SK-N-SH (cell line): ENCODE measurements around the gene RNF157. TPM values are rescaled to one million over a fixed set of nuclear protein-coding genes. Genes with fewer than 3 reads are reported as not detected.

Source experiments
- CTCF ChIA-PET: fragments of 300-600, 350-600 bp; formaldehyde crosslinking; extraction: SDS; loops from one replicate; lab custom pipeline; 2021; lab: Yijun Ruan, JAX
- POLR2A ChIA-PET: fragments of 350-600 bp; sonication (Branson Sonifier 250); formaldehyde crosslinking; extraction: SDS; loops from one replicate; lab custom pipeline; 2020; ENCODE audit warnings: antibody characterized with exemption, inconsistent platforms; lab: Yijun Ruan, JAX
- DNase-seq: peaks from one replicate; pipeline ENCODE4 v3.0.0; 2012
- H2AFZ ChIP-seq: fragments of 200-600 bp; sonication (generic); 2 replicates; pipeline ENCODE4 v1.8.1; 2016; ENCODE audit warnings: antibody characterized with exemption, mild to moderate bottlenecking, low read depth
- H3F3A ChIP-seq: fragments of 200-600 bp; sonication (generic); replicated peaks from 2 replicates; pipeline ENCODE3; 2016; ENCODE audit warnings: antibody characterized with exemption, mild to moderate bottlenecking; ENCODE audit not compliant: insufficient read depth
- H3K27ac ChIP-seq, 2 experiments: fragments of 200-500 bp in 1 of 2; fragments of 200-600 bp in 1 of 2; sonication (Bioruptor generic) in 1 of 2; sonication (generic), shearing (Covaris generic) in 1 of 2; 2 replicates each; pipeline versions ENCODE4 v1.5.1 to v1.6.1; 2014 to 2016; ENCODE audit warnings: low read depth in 2 of 2, inconsistent platforms in 1 of 2, low read length in 1 of 2, mild to moderate bottlenecking in 1 of 2, mixed read lengths in 1 of 2
- H3K27me3 ChIP-seq: fragments of 200-600 bp; sonication (generic), shearing (Covaris generic); 2 replicates; pipeline ENCODE4 v1.6.1; 2016; ENCODE audit warnings: mixed run types; ENCODE audit not compliant: insufficient read depth
- H3K36me3 ChIP-seq, 2 experiments: fragments of 200-500 bp in 1 of 2; fragments of 200-600 bp in 1 of 2; sonication (Bioruptor generic) in 1 of 2; sonication (generic) in 1 of 2; replicated peaks in 1 of 2; 2 replicates each; pipeline versions ENCODE3 to v1.5.1; 2014 to 2016; ENCODE audit warnings: low read length in 1 of 2, mild to moderate bottlenecking in 1 of 2; ENCODE audit not compliant: insufficient read depth in 2 of 2, control insufficient read depth in 1 of 2
- H3K4me1 ChIP-seq, 2 experiments: fragments of 200-500 bp in 1 of 2; fragments of 200-600 bp in 1 of 2; sonication (Bioruptor generic) in 1 of 2; sonication (generic), shearing (Covaris generic) in 1 of 2; 2 replicates each; pipeline versions ENCODE4 v1.5.1 to v1.6.1; 2014 to 2016; ENCODE audit warnings: low read depth in 1 of 2, low read length in 1 of 2, mixed run types in 1 of 2; ENCODE audit not compliant: insufficient read depth in 2 of 2, control insufficient read depth in 1 of 2
- H3K4me2 ChIP-seq: fragments of 200-600 bp; sonication (generic), shearing (Covaris generic); 2 replicates; pipeline ENCODE4 v1.6.1; 2017; ENCODE audit warnings: mixed run types
- H3K4me3 ChIP-seq, 2 experiments: fragments of 200-500 bp in 1 of 2; fragments of 200-600 bp in 1 of 2; sonication (Bioruptor generic) in 1 of 2; sonication (generic), shearing (Covaris generic) in 1 of 2; 2 replicates each; pipeline versions ENCODE4 v1.5.1 to v1.8.1; 2014 to 2016; ENCODE audit warnings: low read depth in 2 of 2, inconsistent platforms in 1 of 2, low read length in 1 of 2, mild to moderate bottlenecking in 1 of 2, mixed read lengths in 1 of 2, moderate library complexity in 1 of 2
- H3K79me2 ChIP-seq: fragments of 200-600 bp; sonication (generic); 2 replicates; pipeline ENCODE4 v1.8.1; 2017; ENCODE audit warnings: mild to moderate bottlenecking; ENCODE audit not compliant: insufficient read depth
- H3K9ac ChIP-seq: fragments of 200-600 bp; sonication (generic); 2 replicates; pipeline ENCODE4 v1.6.1; 2017; ENCODE audit warnings: mixed run types
- H3K9me2 ChIP-seq: fragments of 200-600 bp; sonication (generic); 2 replicates; pipeline ENCODE4 v1.6.1; 2017; ENCODE audit warnings: mixed run types
- H3K9me3 ChIP-seq: fragments of 200-600 bp; sonication (generic); 2 replicates; pipeline ENCODE4 v1.6.1; 2017; ENCODE audit warnings: mixed run types, mild to moderate bottlenecking, moderate library complexity
- H4K20me1 ChIP-seq: fragments of 200-600 bp; sonication (generic); 2 replicates; pipeline ENCODE4 v1.6.1; 2017; ENCODE audit warnings: mild to moderate bottlenecking, mixed run types; ENCODE audit not compliant: insufficient read depth
- GATA2 ChIP-seq: sonication (generic); formaldehyde crosslinking; IDR thresholded peaks from 2 replicates; pipeline ENCODE4 v1.5.0; 2020; ENCODE audit warnings: mild to moderate bottlenecking, missing genetic modification reagents
- JUND ChIP-seq: IDR thresholded peaks from 2 replicates; pipeline ENCODE4 v1.4.0; 2012
- MEF2A ChIP-seq: IDR thresholded peaks from 2 replicates; pipeline ENCODE4 v1.4.0; 2012; ENCODE audit warnings: low read depth, borderline replicate concordance
- NRF1 ChIP-seq: IDR thresholded peaks from 2 replicates; pipeline ENCODE4 v1.6.1; 2012; ENCODE audit warnings: low read depth, mild to moderate bottlenecking, low read length
- TCF12 ChIP-seq: IDR thresholded peaks from 2 replicates; pipeline ENCODE4 v1.4.0; 2012
- TEAD4 ChIP-seq: IDR thresholded peaks from 2 replicates; pipeline ENCODE4 v1.4.0; 2012; ENCODE audit warnings: mild to moderate bottlenecking, borderline replicate concordance; ENCODE audit not compliant: insufficient read depth
- YY1 ChIP-seq: IDR thresholded peaks from 2 replicates; pipeline ENCODE4 v1.4.0; 2012; ENCODE audit warnings: low read depth, mild to moderate bottlenecking
- WGBS: methylation state at CpG from one replicate; pipeline ENCODE4 v1.1.6; 2017; ENCODE audit warnings: low lambda C conversion rate; 5-methylcytosine and 5-hydroxymethylcytosine counted together
- polyA plus RNA-seq, 3 experiments: library from polyadenylated mRNA; depleted of rRNA; stranded (reverse); fragments of >200 nt; gene quantifications; 2 replicates each; pipeline ENCODE4 v1.2.3, GENCODE V29; 2012
- TF ChIP-seq, protein P1 (sequence below): IDR thresholded peaks from 2 replicates; pipeline ENCODE4 v1.4.0; 2012; ENCODE audit warnings: low read depth, borderline replicate concordance
- TF ChIP-seq, protein P2 (sequence below): IDR thresholded peaks from 2 replicates; pipeline ENCODE4 v1.6.1; 2012; ENCODE audit warnings: mild to moderate bottlenecking, low read depth, low read length, moderate library complexity

Gene RNF157
- polyA plus RNA-seq, 1 of the 3 experiments (the other 2 are of a cell fraction) = 5.2 TPM

DNA sequence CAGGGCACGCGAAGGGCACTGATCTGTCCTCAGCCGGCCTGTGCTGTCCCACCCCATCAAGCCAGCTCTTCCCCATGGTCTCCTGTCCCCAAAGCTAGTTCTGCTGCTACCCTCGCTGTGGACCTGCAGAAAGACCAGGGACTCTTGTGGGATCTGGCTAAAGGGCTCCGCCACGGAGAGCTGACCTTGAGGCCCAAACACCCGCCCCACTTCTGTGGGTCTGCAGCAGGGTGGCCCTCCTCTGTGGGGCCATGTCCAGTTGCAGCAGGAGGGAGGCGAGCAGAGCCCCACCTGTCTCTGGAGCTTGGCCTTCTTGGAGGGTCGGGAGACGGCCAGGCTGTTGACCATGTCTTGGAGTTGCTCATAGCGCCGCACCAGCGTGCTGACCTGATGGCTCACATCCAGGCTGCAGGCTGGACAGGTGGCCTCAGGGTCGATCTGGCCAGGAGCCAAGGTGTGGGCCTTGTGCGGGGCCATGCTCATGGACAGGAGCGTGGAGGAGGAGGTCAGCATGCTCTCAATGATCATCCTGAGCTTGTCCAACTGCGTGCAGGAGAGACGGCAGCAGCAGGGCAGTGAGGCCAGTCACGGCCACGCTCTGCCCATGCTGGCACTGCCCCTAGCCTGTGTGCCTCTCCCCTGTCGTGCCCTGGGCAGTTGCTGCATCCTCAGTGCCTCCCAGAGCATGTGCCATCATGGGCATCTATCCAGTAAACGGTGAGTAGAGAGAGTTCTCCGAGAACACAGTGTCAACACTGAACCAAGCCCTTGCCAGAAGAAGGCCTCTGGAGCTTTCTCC lies 41.5 kb upstream of the RNF157 start (continued):
- TF ChIP-seq, protein P1, sequence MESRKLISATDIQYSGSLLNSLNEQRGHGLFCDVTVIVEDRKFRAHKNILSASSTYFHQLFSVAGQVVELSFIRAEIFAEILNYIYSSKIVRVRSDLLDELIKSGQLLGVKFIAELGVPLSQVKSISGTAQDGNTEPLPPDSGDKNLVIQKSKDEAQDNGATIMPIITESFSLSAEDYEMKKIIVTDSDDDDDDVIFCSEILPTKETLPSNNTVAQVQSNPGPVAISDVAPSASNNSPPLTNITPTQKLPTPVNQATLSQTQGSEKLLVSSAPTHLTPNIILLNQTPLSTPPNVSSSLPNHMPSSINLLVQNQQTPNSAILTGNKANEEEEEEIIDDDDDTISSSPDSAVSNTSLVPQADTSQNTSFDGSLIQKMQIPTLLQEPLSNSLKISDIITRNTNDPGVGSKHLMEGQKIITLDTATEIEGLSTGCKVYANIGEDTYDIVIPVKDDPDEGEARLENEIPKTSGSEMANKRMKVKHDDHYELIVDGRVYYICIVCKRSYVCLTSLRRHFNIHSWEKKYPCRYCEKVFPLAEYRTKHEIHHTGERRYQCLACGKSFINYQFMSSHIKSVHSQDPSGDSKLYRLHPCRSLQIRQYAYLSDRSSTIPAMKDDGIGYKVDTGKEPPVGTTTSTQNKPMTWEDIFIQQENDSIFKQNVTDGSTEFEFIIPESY = no peak
- no peak for TF ChIP-seq TEAD4

DNA sequence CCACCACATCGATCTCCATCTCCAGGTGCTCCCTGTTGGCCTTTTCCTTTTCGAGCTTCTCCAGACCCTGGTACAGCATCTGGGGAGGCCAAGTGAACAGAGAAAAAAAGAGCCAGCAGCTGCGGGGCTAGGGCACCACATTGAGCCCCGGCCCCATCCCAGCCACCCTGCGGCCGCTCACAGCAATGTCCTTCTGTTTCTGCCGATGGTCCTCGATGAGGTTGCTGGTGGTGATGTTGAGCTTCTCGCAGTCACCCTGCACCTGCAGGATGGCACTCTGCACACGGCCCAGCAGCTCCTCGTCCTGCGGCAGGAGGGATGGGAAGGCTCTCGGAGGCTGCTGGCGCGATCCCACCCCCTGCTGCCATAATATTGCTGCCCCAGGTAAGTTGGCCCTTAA lies 40.4 kb upstream of the RNF157 start:
- ChIA-PET CTCF (interaction anchor here (0.7 to 8.8 kb wide), 30 partner anchors 9 to 311 kb away, joined by 3 to 332 read pairs (median 26); partner anchors contain the start of genes EXOC7, FOXJ1, QRICH2 and RNF157), POLR2A (interaction anchor here (1.6 kb wide), 1 partner anchor 139 kb away, joined by 4 read pairs; no protein-coding TSS in a partner anchor)
- no peak for DNase-seq

More for the DNA sequence above, 40.4 kb upstream of the RNF157 start:
- Histone ChIP-seq H2AFZ (no peak overlapping the region), H3K4me1 (peaks cover 5 to 10% of the 10 kb centered on the region in 2 experiments; a peak in 1 of 4 replicates), H3K4me2 (no peak overlapping the region), H3K9me3 (no peaks in the 10 kb centered on the region), H3K36me3 (no peaks in the 10 kb centered on the region), H3K27me3 (no peaks in the 10 kb centered on the region), H3K27ac (no peak overlapping the region), H3K9me2 (no peaks in the 10 kb centered on the region)
- 88% methylated on average over 12 of the region's 15 CpGs for WGBS
- no peak for TF ChIP-seq MEF2A
- TF ChIP-seq TCF12 = no peak
- TF ChIP-seq NRF1 = no peak
- no peak for TF ChIP-seq TEAD4
- no peak for TF ChIP-seq GATA2
- TF ChIP-seq, protein P2, sequence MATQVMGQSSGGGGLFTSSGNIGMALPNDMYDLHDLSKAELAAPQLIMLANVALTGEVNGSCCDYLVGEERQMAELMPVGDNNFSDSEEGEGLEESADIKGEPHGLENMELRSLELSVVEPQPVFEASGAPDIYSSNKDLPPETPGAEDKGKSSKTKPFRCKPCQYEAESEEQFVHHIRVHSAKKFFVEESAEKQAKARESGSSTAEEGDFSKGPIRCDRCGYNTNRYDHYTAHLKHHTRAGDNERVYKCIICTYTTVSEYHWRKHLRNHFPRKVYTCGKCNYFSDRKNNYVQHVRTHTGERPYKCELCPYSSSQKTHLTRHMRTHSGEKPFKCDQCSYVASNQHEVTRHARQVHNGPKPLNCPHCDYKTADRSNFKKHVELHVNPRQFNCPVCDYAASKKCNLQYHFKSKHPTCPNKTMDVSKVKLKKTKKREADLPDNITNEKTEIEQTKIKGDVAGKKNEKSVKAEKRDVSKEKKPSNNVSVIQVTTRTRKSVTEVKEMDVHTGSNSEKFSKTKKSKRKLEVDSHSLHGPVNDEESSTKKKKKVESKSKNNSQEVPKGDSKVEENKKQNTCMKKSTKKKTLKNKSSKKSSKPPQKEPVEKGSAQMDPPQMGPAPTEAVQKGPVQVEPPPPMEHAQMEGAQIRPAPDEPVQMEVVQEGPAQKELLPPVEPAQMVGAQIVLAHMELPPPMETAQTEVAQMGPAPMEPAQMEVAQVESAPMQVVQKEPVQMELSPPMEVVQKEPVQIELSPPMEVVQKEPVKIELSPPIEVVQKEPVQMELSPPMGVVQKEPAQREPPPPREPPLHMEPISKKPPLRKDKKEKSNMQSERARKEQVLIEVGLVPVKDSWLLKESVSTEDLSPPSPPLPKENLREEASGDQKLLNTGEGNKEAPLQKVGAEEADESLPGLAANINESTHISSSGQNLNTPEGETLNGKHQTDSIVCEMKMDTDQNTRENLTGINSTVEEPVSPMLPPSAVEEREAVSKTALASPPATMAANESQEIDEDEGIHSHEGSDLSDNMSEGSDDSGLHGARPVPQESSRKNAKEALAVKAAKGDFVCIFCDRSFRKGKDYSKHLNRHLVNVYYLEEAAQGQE = no peak
- TF ChIP-seq JUND = no peak
- no peak for TF ChIP-seq YY1
- TF ChIP-seq, all 33 proteins: peak for 0
- Histone ChIP-seq H3F3A (no peaks in the 10 kb centered on the region), H3K9ac (no peak overlapping the region), H4K20me1 (no peaks in the 10 kb centered on the region), H3K79me2 (no peaks in the 10 kb centered on the region), H3K4me3 (no peak overlapping the region)
